GM12892 (cell line): Measurements from ENCODE around the gene AOPEP.

ENCODE experiments used
- POLR2A ChIP-seq: IDR thresholded peaks from 2 replicates; pipeline ENCODE4 v1.6.1; 2011; ENCODE audit warnings: low read depth, low read length, control low read depth
- POLR2AphosphoS5 ChIP-seq: IDR thresholded peaks from 2 replicates; pipeline ENCODE4 v1.6.1; 2011; ENCODE audit warnings: low read depth, low read length, control low read depth

GRCh38 chr9:94852373-94852772 lies 125.9 kb downstream of the AOPEP start:
- no peak for TF ChIP-seq POLR2A
- no peak for TF ChIP-seq POLR2AphosphoS5
